HG02970 (cell line): ENCODE measurements around the gene PGLYRP3.
A peak's percentile ranks its signal among the peaks of the same experiment; 100 is the strongest.

Source experiments
- ATAC-seq: cut with Tn5 transposase; IDR thresholded peaks from one replicate; pipeline ENCODE4 v1.9.1; 2021; ENCODE audit warnings: mild to moderate bottlenecking, moderate library complexity, moderate number of reproducible peaks; ENCODE audit not compliant: unreplicated experiment, low FRiP score

Gene PGLYRP3

DNA sequence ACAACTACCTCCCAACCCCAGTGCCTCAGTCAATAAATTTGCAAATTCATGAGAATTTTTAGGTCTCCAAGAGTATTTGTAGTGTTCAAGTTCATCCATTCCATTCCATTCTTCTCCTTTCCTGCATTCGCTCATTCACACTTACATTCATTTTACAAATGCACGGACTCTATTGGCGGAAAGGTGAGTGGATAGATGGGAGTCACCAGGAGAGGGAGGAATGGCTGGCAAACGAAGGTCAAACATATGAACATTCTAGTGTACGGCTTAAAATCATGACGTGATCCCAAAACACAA, 50.7 kb downstream of the PGLYRP3 start:
- no peak for ATAC-seq

DNA sequence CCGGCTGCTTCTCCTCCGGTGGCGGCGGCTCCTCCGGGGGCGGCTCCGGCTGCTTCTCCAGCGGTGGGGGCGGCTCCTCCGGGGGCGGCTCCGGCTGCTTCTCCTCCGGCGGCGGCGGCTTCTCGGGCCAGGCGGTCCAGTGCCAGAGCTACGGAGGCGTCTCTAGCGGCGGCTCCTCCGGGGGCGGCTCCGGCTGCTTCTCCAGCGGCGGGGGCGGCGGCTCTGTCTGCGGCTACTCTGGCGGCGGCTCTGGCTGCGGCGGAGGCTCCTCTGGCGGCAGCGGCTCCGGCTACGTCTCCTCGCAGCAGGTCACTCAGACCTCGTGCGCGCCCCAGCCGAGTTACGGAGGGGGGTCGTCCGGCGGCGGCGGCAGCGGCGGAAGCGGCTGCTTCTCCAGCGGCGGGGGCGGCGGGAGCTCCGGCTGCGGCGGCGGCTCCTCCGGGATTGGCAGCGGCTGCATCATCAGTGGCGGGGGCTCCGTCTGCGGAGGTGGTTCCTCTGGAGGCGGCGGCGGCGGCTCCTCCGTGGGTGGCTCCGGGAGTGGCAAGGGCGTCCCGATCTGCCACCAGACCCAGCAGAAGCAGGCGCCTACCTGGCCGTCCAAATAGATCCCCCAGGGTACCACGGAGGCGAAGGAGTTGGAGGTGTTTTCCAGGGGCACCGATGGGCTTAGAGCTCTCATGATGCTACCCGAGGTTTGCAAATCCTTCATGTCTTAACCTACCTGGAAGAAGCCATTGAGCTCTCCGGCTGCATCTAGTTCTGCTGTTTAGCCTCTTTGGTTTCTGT, 51.3 kb downstream of the PGLYRP3 start:
- ATAC-seq, result no peak

DNA sequence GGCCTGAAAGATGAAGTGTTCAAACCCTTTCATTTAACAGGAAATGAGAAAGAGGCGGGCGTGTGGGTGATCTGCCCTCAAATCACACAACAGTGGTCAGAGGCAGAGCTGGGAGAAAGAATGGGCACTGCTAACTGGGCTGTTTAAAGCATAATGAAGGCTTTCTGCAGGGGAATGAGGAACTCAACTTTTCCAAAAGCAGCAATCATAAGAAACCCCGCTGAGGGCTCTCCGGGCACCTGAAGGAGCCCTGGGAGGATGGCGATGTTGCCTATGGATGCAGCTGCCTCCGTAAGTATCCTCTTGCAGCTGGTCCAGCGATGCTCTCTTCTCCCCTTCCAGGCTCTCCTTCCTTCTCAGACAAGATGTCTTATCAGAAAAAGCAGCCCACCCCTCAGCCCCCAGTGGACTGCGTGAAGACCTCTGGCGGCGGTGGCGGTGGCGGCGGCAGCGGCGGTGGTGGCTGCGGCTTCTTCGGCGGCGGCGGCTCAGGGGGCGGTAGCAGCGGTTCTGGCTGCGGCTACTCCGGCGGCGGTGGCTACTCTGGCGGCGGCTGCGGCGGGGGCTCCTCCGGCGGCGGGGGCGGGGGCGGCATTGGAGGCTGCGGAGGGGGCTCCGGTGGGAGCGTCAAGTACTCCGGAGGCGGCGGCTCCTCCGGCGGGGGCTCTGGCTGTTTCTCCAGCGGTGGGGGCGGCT, 52.0 kb downstream of the PGLYRP3 start:
- ATAC-seq, result no peak

DNA sequence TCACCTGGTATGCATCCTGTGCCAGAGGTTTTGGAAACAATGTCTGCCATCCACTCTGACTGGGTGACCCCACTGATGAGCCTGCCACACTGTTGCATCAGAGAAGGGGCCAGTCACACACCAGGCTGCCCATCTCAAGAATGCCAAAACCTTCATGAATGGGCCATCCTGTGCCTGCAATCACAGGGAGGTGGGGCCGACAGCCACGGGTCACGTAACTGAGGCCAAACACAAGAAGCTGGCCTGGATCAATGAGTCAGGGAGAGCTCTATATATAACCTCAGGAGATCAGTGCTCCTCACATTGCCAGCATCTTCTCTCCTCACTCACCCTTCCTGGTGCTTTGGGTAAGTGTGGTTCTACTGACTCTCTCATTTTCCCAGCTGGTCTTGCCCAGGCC, 53.4 kb downstream of the PGLYRP3 start, which contains the start of gene LORICRIN:
TSS of gene LORICRIN (plus strand) at position 301 of the 400 bp plus-strand sequence. CDS start 1,263 bp downstream, outside the sequence.
- no peak for ATAC-seq

DNA sequence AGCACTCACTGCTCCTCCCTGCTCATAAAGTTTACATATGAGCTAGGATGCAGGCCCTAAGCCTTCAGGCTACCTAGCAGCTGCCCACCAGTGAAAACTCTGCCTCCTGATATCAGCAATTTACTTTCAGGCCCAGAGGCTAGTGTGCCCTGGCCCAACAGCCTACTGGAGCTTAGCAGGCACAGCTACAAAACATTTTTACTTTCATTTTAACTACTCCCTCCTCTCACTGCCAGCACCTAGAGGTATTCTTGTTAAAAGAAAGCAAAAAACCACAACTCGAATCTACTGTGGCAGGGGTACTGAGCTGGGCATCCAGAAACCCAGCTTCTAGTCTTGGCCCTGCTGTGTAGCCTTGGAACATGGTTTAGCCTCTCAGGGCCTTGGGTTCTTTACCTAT, 59.1 kb downstream of the PGLYRP3 start:
- peak; percentile 43 for ATAC-seq

DNA sequence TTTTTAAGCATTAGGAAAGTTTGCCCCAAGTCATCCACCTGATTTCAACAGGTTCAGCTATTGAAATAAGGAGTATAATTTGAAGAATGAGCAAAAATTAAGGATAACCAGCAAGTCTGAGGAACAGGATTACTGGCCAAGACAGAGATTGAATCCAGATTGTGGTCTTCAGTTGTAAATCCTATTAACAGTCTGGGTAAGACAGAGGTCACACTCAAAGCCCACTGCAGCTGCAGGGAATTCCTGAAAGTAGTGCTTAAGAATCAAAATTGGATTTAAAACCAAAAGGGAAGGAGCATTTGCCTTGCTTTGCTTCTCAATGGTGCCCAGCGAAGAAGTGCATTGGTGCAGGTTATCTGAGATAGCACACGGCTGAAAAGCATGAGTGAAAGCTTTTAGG, 59.7 kb downstream of the PGLYRP3 start:
- no peak for ATAC-seq

DNA sequence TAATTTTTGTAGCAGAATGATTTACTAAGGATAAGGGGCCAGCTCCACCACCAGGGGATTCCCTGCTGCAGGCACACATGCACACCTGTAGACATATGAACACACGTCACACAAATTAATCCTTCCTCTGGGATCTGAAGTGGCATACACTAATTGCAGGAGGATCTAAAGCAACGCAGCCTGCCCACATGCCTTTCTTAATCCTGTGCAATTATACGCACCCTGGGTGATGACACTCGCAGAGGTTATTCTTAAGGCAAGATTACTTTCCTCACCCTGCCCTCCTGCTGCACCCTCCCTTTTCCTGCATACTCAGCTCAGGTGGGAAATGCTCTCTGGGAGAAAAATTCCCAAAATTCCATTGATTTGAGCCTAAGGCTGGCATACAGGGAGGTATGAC, 60.8 kb downstream of the PGLYRP3 start:
- no peak for ATAC-seq

DNA sequence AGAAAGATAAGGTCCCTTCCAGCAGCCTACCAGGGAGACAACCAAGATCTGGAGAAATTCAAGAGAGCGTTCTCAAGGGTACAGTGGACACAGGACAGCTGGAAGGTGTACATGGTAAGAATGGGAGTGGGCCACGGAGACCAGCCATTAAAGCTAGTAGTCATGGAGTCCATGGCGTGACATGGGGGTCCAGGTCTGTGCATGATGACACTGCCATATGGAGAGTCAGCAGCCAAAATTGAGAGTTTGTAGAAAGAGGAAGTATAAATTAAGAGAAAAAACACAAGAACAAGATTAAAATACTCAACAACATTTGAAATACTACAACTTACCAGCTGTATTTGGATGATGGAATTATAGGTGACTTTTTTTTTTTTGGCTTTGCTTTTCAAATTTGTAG, 61.2 kb downstream of the PGLYRP3 start:
- no peak for ATAC-seq

DNA sequence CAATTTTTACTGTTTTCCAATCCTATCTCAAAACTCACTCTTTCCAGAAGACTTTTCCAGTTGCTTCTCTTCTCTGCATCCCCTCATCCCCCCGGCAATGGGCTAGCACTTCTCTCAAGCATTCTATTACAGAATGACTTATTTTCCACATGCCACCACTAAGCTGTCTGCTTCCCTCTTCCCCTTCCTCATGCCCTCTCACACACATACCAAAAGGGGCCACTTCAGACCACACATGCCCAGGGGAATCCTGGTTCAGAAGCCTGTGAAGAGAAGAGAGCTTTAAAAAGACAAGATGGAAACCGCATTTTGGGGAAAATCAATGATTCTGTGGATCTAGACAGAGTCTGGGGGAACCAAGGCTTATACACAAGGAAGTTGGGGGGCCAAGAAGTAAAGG, 61.7 kb downstream of the PGLYRP3 start:
- ATAC-seq, result no peak

DNA sequence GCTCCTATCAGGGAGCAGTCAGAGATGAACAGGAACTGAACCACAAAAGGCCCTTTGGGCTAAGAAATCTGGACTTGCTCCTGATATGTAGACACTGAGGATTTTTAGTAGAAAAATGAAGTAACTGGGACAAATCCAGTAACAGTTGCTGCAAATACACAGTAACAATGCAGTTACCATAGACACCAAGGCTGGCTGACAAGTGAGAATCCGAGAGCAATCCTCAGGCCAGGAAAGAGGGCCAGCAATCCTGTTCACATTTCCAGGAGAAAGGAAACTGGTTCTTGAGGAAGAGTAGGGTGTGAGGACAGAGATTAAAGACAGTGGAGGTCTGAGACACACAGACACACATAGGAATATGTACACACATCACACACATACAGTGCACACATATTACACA, 62.6 kb downstream of the PGLYRP3 start:
- no peak for ATAC-seq

DNA sequence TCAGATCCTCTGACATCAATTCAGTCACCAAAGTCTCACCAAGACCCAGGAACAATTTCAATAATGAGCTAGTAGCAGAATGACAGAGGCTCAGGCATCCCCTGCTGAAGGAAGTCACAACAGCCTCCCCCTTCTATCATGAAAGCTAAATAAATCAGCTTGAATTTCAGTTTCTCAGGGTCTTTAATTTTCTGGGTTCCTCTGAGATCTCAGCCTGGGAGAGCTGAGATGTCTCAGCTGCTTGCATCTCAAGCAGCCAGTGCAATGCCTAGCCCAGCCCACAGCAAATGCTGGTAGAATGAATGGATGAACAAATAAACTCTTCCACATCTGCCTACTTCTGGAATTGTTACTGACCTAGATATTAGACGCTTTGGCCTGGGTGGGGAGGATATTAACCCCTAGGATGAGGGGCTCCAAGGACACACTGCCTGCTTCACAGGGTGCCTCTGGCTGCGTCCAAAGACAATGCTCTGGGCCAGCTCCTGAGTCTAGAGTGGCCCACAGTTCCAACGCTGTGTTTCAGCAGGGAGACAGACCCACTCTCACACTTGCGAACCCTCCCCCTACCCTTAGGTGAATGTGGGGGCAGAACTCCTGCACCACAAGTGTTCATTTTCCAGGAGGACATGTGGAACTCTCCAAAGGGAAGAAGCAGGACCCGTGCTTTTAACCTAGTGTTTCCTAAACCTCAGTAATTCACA, 64.4 kb downstream of the PGLYRP3 start:
- ATAC-seq, result no peak
